ENCODE measurements around the gene WBP1.
"Not testable (repeated sequence)": the region's sequence is repeated elsewhere in the genome, so short reads cannot be mapped to it uniquely, and the experiment has no call there.

Gene WBP1

DNA sequence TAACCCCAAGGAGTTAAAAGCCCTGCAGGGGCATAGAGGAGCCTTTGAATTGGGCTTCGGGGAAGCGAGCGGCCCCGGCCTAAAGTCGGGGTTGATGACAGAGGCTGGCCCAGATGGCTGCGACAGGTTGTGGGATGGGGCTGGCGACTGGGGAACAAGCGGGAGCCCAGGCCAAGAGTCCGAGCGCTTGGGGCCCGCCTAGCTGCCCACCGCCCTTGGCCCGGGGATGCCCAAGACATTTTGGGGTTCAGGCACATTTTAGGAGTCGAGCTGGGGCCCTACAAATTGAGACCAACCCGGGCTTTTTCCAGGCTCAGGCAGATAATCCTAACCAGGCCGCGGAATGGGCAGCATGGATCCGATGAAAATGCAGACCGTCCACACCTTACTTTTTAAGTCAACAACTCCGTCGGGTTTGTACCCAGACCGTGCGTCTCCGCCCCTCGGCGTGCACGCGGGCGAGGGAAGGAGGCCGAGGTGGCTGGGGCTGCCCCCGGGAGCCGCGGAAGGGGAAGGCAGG is 17.0 kb upstream of the WBP1 start:
- Histone ChIP-seq H3K27me3 (ENCODE audit: low read length) (no peaks in the 10 kb centered on the region), H3K27ac (ENCODE audit: low read depth, low read length) (no peak overlapping the region), H2AFZ (ENCODE audit: low read depth, low read length, severe bottlenecking) (no peak overlapping the region), H3K9ac (ENCODE audit: low read length) (no peak overlapping the region), H3K79me2 (ENCODE audit: insufficient read depth, low read length) (no peaks in the 10 kb centered on the region), H3K9me2 (replicated peaks; ENCODE audit: insufficient read depth, low read length) (no peaks in the 10 kb centered on the region), H3K4me2 (ENCODE audit: low read depth, low read length, poor library complexity, severe bottlenecking) (no peak overlapping the region), H3F3A (ENCODE audit: insufficient read depth) (no peaks in the 10 kb centered on the region), H3K36me3 (ENCODE audit: low read length) (no peaks in the 10 kb centered on the region), H4K20me1 (ENCODE audit: low read depth, low read length) (no peaks in the 10 kb centered on the region), H3K4me3 (ENCODE audit: insufficient read depth, low read length, poor library complexity, severe bottlenecking) (no peak overlapping the region), H3K9me3 (ENCODE audit: insufficient read depth, low read length) (no peaks in the 10 kb centered on the region)
- TF ChIP-seq, protein P1, sequence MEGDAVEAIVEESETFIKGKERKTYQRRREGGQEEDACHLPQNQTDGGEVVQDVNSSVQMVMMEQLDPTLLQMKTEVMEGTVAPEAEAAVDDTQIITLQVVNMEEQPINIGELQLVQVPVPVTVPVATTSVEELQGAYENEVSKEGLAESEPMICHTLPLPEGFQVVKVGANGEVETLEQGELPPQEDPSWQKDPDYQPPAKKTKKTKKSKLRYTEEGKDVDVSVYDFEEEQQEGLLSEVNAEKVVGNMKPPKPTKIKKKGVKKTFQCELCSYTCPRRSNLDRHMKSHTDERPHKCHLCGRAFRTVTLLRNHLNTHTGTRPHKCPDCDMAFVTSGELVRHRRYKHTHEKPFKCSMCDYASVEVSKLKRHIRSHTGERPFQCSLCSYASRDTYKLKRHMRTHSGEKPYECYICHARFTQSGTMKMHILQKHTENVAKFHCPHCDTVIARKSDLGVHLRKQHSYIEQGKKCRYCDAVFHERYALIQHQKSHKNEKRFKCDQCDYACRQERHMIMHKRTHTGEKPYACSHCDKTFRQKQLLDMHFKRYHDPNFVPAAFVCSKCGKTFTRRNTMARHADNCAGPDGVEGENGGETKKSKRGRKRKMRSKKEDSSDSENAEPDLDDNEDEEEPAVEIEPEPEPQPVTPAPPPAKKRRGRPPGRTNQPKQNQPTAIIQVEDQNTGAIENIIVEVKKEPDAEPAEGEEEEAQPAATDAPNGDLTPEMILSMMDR (IDR thresholded peaks at IDR 0.05; ENCODE audit: insufficient read depth, low read length, poor library complexity, severe bottlenecking), result no peak
- no peak for TF ChIP-seq EZH2phosphoT487 (conservative IDR thresholded peaks at IDR 0.05; ENCODE audit: low read length)

DNA sequence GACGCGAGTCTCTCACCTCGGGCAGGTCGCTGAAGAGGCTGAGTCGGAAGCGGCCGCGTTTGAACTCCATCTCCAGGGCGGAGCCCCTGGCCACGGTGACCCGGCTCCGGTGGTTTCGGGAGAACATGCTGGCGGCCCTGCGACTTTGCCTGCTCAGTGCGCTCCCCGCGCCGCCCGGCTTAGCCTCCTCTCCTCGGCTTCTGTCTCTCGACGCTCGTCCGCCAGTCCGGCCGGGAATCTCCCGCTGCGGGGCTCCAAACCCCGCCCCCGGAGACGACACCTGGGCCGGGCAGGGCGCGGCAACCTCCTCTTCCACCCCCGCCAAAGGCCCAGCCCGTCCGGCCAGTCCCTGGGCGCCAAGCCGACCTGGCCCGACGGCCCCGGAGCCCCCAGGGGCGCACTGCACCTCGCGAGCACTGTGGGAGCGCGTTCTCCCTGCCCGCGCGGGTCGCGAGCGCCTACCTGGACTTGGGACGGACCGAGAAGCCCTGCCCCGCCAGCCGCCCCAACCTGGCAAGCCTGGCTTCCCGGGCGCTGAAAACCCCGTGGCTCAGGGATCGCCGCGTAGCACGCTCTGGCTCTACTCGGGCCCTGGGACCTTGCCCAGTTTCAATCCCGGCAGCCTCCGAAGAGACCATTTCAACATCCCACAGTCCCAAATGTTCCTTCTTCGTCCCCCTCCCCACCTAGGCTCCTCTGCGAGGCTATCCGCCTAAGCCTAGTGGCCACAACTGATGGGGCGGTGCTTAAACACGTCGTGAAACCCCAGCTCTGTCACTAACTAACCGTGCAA is 16.4 kb upstream of the WBP1 start, which contains the start of gene RTKN:
RTKN (minus strand) TSS at position 248 of the 793 bp plus-strand sequence; CDS start at position 127, 121 bp downstream.
- no peaks in the 10 kb centered on the region for H3K36me3 ChIP-seq (ENCODE audit: low read length)
- H3K27me3 ChIP-seq (ENCODE audit: low read length), result no peaks in the 10 kb centered on the region
- no peaks in the 10 kb centered on the region for H3F3A ChIP-seq (ENCODE audit: insufficient read depth)
- no peak within 1 kb of the TSS for H3K4me2 ChIP-seq (ENCODE audit: low read depth, low read length, poor library complexity, severe bottlenecking)
- H3K9ac ChIP-seq (ENCODE audit: low read length), result no peak within 1 kb of the TSS
- no peaks in the 10 kb centered on the region for H3K79me2 ChIP-seq (ENCODE audit: insufficient read depth, low read length)
- H3K4me3 ChIP-seq (ENCODE audit: insufficient read depth, low read length, poor library complexity, severe bottlenecking), result no peak within 1 kb of the TSS
- TF ChIP-seq, protein P1 (IDR thresholded peaks at IDR 0.05; ENCODE audit: insufficient read depth, low read length, poor library complexity, severe bottlenecking), result no peak
- no peak for TF ChIP-seq EZH2phosphoT487 (conservative IDR thresholded peaks at IDR 0.05; ENCODE audit: low read length)
- no peak within 1 kb of the TSS for H2AFZ ChIP-seq (ENCODE audit: low read depth, low read length, severe bottlenecking)
- H3K27ac ChIP-seq (ENCODE audit: low read depth, low read length), result no peak within 1 kb of the TSS
- no peaks in the 10 kb centered on the region for H4K20me1 ChIP-seq (ENCODE audit: low read depth, low read length)
- H3K9me2 ChIP-seq (replicated peaks; ENCODE audit: insufficient read depth, low read length), result no peaks in the 10 kb centered on the region
- no peaks in the 10 kb centered on the region for H3K9me3 ChIP-seq (ENCODE audit: insufficient read depth, low read length)

DNA sequence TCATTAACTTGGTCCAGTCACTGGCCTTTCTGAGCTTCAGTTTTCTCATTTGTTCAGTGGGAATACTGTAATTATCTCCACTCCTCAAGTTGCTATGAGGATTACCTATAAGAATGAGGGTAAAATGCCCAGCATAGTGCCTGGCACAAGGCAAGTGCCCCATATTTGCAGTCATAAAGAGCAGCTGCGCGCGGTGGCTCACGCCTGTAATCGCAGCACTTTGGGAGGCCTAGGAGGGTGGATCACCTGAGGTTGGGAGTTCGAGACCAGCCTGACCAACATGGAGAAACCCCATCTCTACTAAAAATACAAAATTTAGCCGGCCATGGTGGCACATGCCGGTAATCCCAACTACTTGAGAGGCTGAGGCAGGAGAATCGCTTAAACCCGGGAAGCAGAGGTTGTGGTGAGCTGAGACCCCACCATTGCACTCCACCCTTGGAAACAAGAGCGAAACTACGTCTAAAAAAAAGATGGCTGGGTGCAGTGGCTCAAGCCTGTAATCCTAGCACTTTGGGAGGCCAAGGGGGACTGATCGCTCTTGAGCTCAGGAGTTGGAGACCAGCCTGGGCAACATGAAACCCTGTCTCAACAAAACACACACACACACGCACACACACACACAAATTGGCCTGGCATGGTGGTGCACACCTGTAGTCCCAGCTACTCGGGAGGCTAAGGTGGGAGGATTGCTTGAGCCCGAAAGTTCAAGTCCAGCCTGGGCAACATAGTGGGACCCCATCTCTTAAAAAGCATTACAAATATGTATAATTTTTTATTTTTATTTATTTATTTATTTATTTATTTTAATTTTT is 15.5 kb upstream of the WBP1 start:
- H2AFZ ChIP-seq (ENCODE audit: low read depth, low read length, severe bottlenecking); H3K9me3 ChIP-seq (ENCODE audit: insufficient read depth, low read length); H3K4me2 ChIP-seq (ENCODE audit: low read depth, low read length, poor library complexity, severe bottlenecking); H3K9me2 ChIP-seq (replicated peaks; ENCODE audit: insufficient read depth, low read length); H3K79me2 ChIP-seq (ENCODE audit: insufficient read depth, low read length); H3K27me3 ChIP-seq (ENCODE audit: low read length); H3K36me3 ChIP-seq (ENCODE audit: low read length); H3K4me3 ChIP-seq (ENCODE audit: insufficient read depth, low read length, poor library complexity, severe bottlenecking); H3F3A ChIP-seq (ENCODE audit: insufficient read depth); H4K20me1 ChIP-seq (ENCODE audit: low read depth, low read length); H3K9ac ChIP-seq (ENCODE audit: low read length); H3K27ac ChIP-seq (ENCODE audit: low read depth, low read length): not testable (repeated sequence)

All from SU-DHL-6 (cell line).